PC-9 (cell line): Measurements from ENCODE around the gene MYH7.

Source experiments
- EZH2 ChIP-seq: fragments of 200-600 bp; sonication (generic); IDR thresholded peaks from 2 replicates; pipeline ENCODE4 v1.8.0; 2017; ENCODE audit warnings: antibody characterized with exemption, low read depth
- TF ChIP-seq, protein P1 (sequence below): fragments of 200-600 bp; sonication (generic); conservative IDR thresholded peaks from 2 replicates; pipeline ENCODE4 v1.6.1; 2017; ENCODE audit warnings: mixed run types, antibody characterized with exemption, mild to moderate bottlenecking, moderate library complexity

DNA sequence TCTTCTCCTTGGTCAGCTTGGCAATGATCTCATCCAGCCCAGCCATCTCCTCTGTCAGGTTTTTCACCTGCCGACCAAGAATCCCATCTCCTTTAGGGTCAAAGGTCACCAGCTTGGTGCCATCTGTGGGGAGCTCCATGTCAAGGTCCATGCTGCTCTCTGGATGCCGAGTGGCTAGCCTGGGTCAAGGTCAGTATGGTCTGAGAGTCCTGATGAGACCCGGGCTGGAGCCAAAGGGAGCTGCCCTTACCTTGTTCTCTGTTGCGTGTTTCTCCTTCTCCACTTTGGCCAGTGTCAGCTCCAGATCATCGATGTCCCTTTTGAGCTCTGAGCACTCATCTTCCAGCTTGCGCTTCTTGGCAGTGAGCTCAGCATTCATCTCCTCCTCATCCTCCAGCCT lies 11.8 kb downstream of the MYH7 start:
- TF ChIP-seq, protein P1, sequence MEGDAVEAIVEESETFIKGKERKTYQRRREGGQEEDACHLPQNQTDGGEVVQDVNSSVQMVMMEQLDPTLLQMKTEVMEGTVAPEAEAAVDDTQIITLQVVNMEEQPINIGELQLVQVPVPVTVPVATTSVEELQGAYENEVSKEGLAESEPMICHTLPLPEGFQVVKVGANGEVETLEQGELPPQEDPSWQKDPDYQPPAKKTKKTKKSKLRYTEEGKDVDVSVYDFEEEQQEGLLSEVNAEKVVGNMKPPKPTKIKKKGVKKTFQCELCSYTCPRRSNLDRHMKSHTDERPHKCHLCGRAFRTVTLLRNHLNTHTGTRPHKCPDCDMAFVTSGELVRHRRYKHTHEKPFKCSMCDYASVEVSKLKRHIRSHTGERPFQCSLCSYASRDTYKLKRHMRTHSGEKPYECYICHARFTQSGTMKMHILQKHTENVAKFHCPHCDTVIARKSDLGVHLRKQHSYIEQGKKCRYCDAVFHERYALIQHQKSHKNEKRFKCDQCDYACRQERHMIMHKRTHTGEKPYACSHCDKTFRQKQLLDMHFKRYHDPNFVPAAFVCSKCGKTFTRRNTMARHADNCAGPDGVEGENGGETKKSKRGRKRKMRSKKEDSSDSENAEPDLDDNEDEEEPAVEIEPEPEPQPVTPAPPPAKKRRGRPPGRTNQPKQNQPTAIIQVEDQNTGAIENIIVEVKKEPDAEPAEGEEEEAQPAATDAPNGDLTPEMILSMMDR = no peak
- no peak for TF ChIP-seq EZH2
